Measurements from ENCODE around the gene TEKT2. TPM values are rescaled to one million over a fixed set of nuclear protein-coding genes. Genes with fewer than 3 reads are reported as not detected.

TEKT2 gene
- total RNA-seq, 1 experiment from 2014 or later: 0.86 TPM

Other genes with a start within 250 kb of the TEKT2 start
- 18.7 and 21.4 TPM in 2 replicates for gene AGO1, start 200.9 kb upstream of the TEKT2 start, total RNA-seq (2014; rRNA removed; shearing (Covaris generic); ENCODE audit: low replicate concordance)
- gene AGO3, start 153.0 kb upstream of the TEKT2 start, total RNA-seq (2014; rRNA removed; shearing (Covaris generic); ENCODE audit: low replicate concordance): 21.2 and 46.8 TPM in 2 replicates
- 29.3 and 42.8 TPM in 2 replicates for gene ADPRS, start 4.8 kb downstream of the TEKT2 start, total RNA-seq (2014; rRNA removed; shearing (Covaris generic); ENCODE audit: low replicate concordance)
- gene COL8A2, start 41.1 kb downstream of the TEKT2 start, total RNA-seq (2014; rRNA removed; shearing (Covaris generic); ENCODE audit: low replicate concordance): 0.04 TPM in 1 of 2 replicates, not detected in the other
- 46.7 and 81.0 TPM in 2 replicates for gene TRAPPC3, start 65.4 kb downstream of the TEKT2 start, total RNA-seq (2014; rRNA removed; shearing (Covaris generic); ENCODE audit: low replicate concordance)
- 24.1 and 87.3 TPM in 2 replicates for gene MAP7D1, start 72.1 kb downstream of the TEKT2 start, total RNA-seq (2014; rRNA removed; shearing (Covaris generic); ENCODE audit: low replicate concordance)
- 47.0 and 56.2 TPM in 2 replicates for gene THRAP3, start 140.3 kb downstream of the TEKT2 start, total RNA-seq (2014; rRNA removed; shearing (Covaris generic); ENCODE audit: low replicate concordance)
- gene SH3D21, start 222.3 kb downstream of the TEKT2 start, total RNA-seq (2014; rRNA removed; shearing (Covaris generic); ENCODE audit: low replicate concordance): 8.2 and 16.4 TPM in 2 replicates
- 0.75 and 7.1 TPM in 2 replicates for gene EVA1B, start 239.6 kb downstream of the TEKT2 start, total RNA-seq (2014; rRNA removed; shearing (Covaris generic); ENCODE audit: low replicate concordance)